Measurements from ENCODE around the gene CACNA1E.

CACNA1E gene

GRCh38 chr1:181506563-181507353 is 23.4 kb downstream of the CACNA1E start:
- H4K5ac ChIP-seq (ENCODE audit: low read length): no peak overlapping the region
- H3K18ac ChIP-seq (ENCODE audit: low read length): no peak overlapping the region
- no peak overlapping the region for H2AK5ac ChIP-seq (ENCODE audit: low read length)
- no peak overlapping the region for H2BK120ac ChIP-seq (ENCODE audit: low read depth, low read length)
- no peak overlapping the region for H4K8ac ChIP-seq (ENCODE audit: low read depth, low read length)
- no peaks in the 10 kb centered on the region for H3K79me2 ChIP-seq (ENCODE audit: control insufficient read depth, insufficient read depth, low read length)
- H2BK5ac ChIP-seq (ENCODE audit: low read length): no peak overlapping the region
- WGBS (ENCODE audit: extremely low coverage, insufficient coverage, low lambda C conversion rate): no CpG with 5 or more reads among the region's 5 CpGs
- DNase-seq: no peak
- no peaks in the 10 kb centered on the region for H3K79me1 ChIP-seq (ENCODE audit: low read length)
- H3K36me3 ChIP-seq (ENCODE audit: control insufficient read depth, insufficient read depth, low read length): no peaks in the 10 kb centered on the region
- no peak overlapping the region for H2BK15ac ChIP-seq (replicated peaks; ENCODE audit: low read depth)
- H3K4me1 ChIP-seq (ENCODE audit: control insufficient read depth, low read depth, low read length): no peaks in the 10 kb centered on the region
- no peak overlapping the region for H3K9ac ChIP-seq (ENCODE audit: low read length)
- H3K56ac ChIP-seq (ENCODE audit: low read length): no peak overlapping the region
- H3K4me3 ChIP-seq (ENCODE audit: low read length): no peak overlapping the region
- no peak overlapping the region for H3K4ac ChIP-seq (ENCODE audit: low read depth, low read length)
- no peaks in the 10 kb centered on the region for H3K27me3 ChIP-seq (ENCODE audit: insufficient read depth, low read length, poor library complexity)
- no peak overlapping the region for H3K23ac ChIP-seq (ENCODE audit: low read length)
- no peak overlapping the region for H3K27ac ChIP-seq (ENCODE audit: low read depth, low read length)
- no peak overlapping the region for H3K4me2 ChIP-seq (ENCODE audit: low read length)

- no peak overlapping the region for H2BK15ac ChIP-seq (replicated peaks; ENCODE audit: low read depth)
- no peak overlapping the region for H3K4me3 ChIP-seq (ENCODE audit: low read length)
- H2BK120ac ChIP-seq (ENCODE audit: low read depth, low read length): no peak overlapping the region
- H3K36me3 ChIP-seq (ENCODE audit: control insufficient read depth, insufficient read depth, low read length): no peaks in the 10 kb centered on the region
- no peak overlapping the region for H3K27ac ChIP-seq (ENCODE audit: low read depth, low read length)
- no peak overlapping the region for H3K4ac ChIP-seq (ENCODE audit: low read depth, low read length)
- H3K56ac ChIP-seq (ENCODE audit: low read length): no peak overlapping the region
- no peak overlapping the region for H3K18ac ChIP-seq (ENCODE audit: low read length)
- no peaks in the 10 kb centered on the region for H3K79me2 ChIP-seq (ENCODE audit: control insufficient read depth, insufficient read depth, low read length)
- no peak for DNase-seq
- no peak overlapping the region for H3K23ac ChIP-seq (ENCODE audit: low read length)
- H4K5ac ChIP-seq (ENCODE audit: low read length): no peak overlapping the region
- H2BK5ac ChIP-seq (ENCODE audit: low read length): no peak overlapping the region
- no CpG with 5 or more reads among the region's 9 CpGs for WGBS (ENCODE audit: extremely low coverage, insufficient coverage, low lambda C conversion rate)
- H2AK5ac ChIP-seq (ENCODE audit: low read length): no peak overlapping the region
- H3K9ac ChIP-seq (ENCODE audit: low read length): no peak overlapping the region
- no peak overlapping the region for H3K4me2 ChIP-seq (ENCODE audit: low read length)
- H3K4me1 ChIP-seq (ENCODE audit: control insufficient read depth, low read depth, low read length): no peaks in the 10 kb centered on the region
- H4K8ac ChIP-seq (ENCODE audit: low read depth, low read length): no peak overlapping the region
- no peaks in the 10 kb centered on the region for H3K27me3 ChIP-seq (ENCODE audit: insufficient read depth, low read length, poor library complexity)
- H3K79me1 ChIP-seq (ENCODE audit: low read length): no peaks in the 10 kb centered on the region
These were observed 25.3 kb downstream of the CACNA1E start for GRCh38 chr1:181508486-181509165.

DNA sequence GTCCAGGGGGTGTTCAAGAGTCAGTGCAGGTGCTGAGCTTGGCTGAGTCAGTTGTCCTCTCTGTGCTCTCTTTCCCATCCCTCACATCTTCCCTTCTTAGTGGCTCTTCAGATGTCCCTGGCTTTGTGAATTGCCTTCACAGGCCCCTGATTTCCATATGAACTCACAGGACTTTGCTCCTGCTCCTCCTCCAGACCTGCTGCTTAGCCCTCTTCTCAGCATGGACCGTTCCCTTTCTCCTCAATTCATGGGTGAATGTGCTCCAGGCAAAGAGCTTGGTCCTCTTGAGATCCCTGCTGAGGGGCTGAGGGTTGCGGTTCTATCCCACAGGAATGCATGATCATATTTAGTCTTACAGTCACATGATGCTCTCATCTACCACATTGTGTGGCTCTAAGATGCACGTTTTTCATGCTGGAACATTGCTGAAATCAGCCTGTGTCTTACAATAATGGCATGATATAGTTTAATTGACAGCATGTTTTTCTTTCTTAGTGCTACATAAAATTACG is 30.5 kb downstream of the CACNA1E start:
- H3K4ac ChIP-seq (ENCODE audit: low read depth, low read length): no peak overlapping the region
- no peaks in the 10 kb centered on the region for H3K27me3 ChIP-seq (ENCODE audit: insufficient read depth, low read length, poor library complexity)
- no peaks in the 10 kb centered on the region for H3K79me1 ChIP-seq (ENCODE audit: low read length)
- H3K23ac ChIP-seq (ENCODE audit: low read length): no peak overlapping the region
- no peak overlapping the region for H2AK5ac ChIP-seq (ENCODE audit: low read length)
- no peak overlapping the region for H3K9ac ChIP-seq (ENCODE audit: low read length)
- H3K36me3 ChIP-seq (ENCODE audit: control insufficient read depth, insufficient read depth, low read length): no peaks in the 10 kb centered on the region
- no CpG with 5 or more reads among the region's 4 CpGs for WGBS (ENCODE audit: extremely low coverage, insufficient coverage, low lambda C conversion rate)
- H3K4me1 ChIP-seq (ENCODE audit: control insufficient read depth, low read depth, low read length): no peaks in the 10 kb centered on the region
- no peak overlapping the region for H4K8ac ChIP-seq (ENCODE audit: low read depth, low read length)
- no peak for DNase-seq
- no peak overlapping the region for H3K18ac ChIP-seq (ENCODE audit: low read length)
- no peak overlapping the region for H2BK120ac ChIP-seq (ENCODE audit: low read depth, low read length)
- H3K4me3 ChIP-seq (ENCODE audit: low read length): no peak overlapping the region
- no peak overlapping the region for H3K4me2 ChIP-seq (ENCODE audit: low read length)
- no peaks in the 10 kb centered on the region for H3K79me2 ChIP-seq (ENCODE audit: control insufficient read depth, insufficient read depth, low read length)
- no peak overlapping the region for H2BK5ac ChIP-seq (ENCODE audit: low read length)
- H3K56ac ChIP-seq (ENCODE audit: low read length): no peak overlapping the region
- H2BK15ac ChIP-seq (replicated peaks; ENCODE audit: low read depth): no peak overlapping the region
- H3K27ac ChIP-seq (ENCODE audit: low read depth, low read length): no peak overlapping the region
- no peak overlapping the region for H4K5ac ChIP-seq (ENCODE audit: low read length)

DNA sequence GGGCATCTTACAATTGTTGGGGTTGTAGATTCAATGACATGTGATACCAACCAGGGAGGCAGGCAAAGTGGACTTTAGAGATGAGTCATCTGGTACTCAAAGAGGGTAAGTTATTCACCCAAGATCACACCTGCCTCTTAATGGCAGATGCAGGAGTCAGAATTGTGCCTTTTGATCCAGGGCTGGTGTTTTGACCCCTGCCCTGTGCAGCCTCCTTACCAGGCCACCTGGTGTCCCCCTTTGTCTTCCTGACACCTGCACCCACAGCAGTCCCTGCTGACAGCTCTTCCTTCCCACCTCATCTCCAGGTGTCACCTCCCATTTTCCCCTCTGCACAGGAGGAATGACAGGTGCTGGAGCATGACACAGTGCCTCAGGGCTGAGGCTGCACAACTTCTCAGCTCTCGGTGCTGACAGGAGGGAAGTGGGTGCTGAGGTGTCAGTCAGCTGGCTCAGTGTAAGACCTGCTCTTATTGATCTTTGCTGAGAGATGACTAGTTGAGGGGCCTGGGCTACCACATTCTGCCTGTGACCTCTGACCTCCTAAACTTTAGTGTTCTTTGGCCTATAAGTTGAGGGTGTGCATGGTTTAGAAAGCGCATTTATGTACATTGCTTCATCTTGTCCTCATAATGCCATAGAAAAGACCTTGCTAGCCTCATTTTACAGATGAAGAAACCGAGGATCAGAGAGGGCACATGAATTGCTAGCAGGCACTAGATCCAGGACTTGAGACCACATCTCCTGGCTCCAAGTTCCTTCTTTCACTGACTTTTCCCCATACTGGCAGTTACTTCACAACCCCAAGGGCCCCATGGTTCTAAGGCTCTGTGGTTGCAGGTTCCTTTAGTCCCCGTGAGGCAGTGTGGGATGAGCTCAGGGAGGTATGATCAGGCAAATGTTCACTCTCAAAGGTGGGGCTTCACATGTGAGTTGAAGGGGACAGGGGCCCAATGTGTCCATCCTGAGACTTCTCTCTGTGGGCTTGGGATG is 31.3 kb downstream of the CACNA1E start:
- no peak overlapping the region for H4K8ac ChIP-seq (ENCODE audit: low read depth, low read length)
- no peaks in the 10 kb centered on the region for H3K79me2 ChIP-seq (ENCODE audit: control insufficient read depth, insufficient read depth, low read length)
- no peak overlapping the region for H3K56ac ChIP-seq (ENCODE audit: low read length)
- H3K9ac ChIP-seq (ENCODE audit: low read length): no peak overlapping the region
- H2BK15ac ChIP-seq (replicated peaks; ENCODE audit: low read depth): no peak overlapping the region
- no CpG with 5 or more reads among the region's 4 CpGs for WGBS (ENCODE audit: extremely low coverage, insufficient coverage, low lambda C conversion rate)
- no peak overlapping the region for H3K18ac ChIP-seq (ENCODE audit: low read length)
- no peak overlapping the region for H3K4me2 ChIP-seq (ENCODE audit: low read length)
- no peak overlapping the region for H3K4me3 ChIP-seq (ENCODE audit: low read length)
- H3K23ac ChIP-seq (ENCODE audit: low read length): no peak overlapping the region
- no peak for DNase-seq
- no peak overlapping the region for H2BK120ac ChIP-seq (ENCODE audit: low read depth, low read length)
- no peak overlapping the region for H2AK5ac ChIP-seq (ENCODE audit: low read length)
- H4K5ac ChIP-seq (ENCODE audit: low read length): no peak overlapping the region
- H3K79me1 ChIP-seq (ENCODE audit: low read length): no peaks in the 10 kb centered on the region
- H3K27me3 ChIP-seq (ENCODE audit: insufficient read depth, low read length, poor library complexity): no peaks in the 10 kb centered on the region
- H3K27ac ChIP-seq (ENCODE audit: low read depth, low read length): no peak overlapping the region
- H3K4ac ChIP-seq (ENCODE audit: low read depth, low read length): no peak overlapping the region
- no peak overlapping the region for H2BK5ac ChIP-seq (ENCODE audit: low read length)
- H3K36me3 ChIP-seq (ENCODE audit: control insufficient read depth, insufficient read depth, low read length): no peaks in the 10 kb centered on the region
- no peaks in the 10 kb centered on the region for H3K4me1 ChIP-seq (ENCODE audit: control insufficient read depth, low read depth, low read length)

- H3K9ac ChIP-seq (ENCODE audit: low read length): no peak overlapping the region
- DNase-seq: no peak
- no peaks in the 10 kb centered on the region for H3K27me3 ChIP-seq (ENCODE audit: insufficient read depth, low read length, poor library complexity)
- H3K4me3 ChIP-seq (ENCODE audit: low read length): no peak overlapping the region
- no peak overlapping the region for H3K4me2 ChIP-seq (ENCODE audit: low read length)
- H2BK120ac ChIP-seq (ENCODE audit: low read depth, low read length): no peak overlapping the region
- no peak overlapping the region for H4K5ac ChIP-seq (ENCODE audit: low read length)
- H2BK15ac ChIP-seq (replicated peaks; ENCODE audit: low read depth): no peak overlapping the region
- no peaks in the 10 kb centered on the region for H3K4me1 ChIP-seq (ENCODE audit: control insufficient read depth, low read depth, low read length)
- H3K79me2 ChIP-seq (ENCODE audit: control insufficient read depth, insufficient read depth, low read length): no peaks in the 10 kb centered on the region
- no peak overlapping the region for H3K23ac ChIP-seq (ENCODE audit: low read length)
- H4K8ac ChIP-seq (ENCODE audit: low read depth, low read length): no peak overlapping the region
- no peak overlapping the region for H3K56ac ChIP-seq (ENCODE audit: low read length)
- H2BK5ac ChIP-seq (ENCODE audit: low read length): no peak overlapping the region
- no peak overlapping the region for H3K27ac ChIP-seq (ENCODE audit: low read depth, low read length)
- H3K4ac ChIP-seq (ENCODE audit: low read depth, low read length): no peak overlapping the region
- H2AK5ac ChIP-seq (ENCODE audit: low read length): no peak overlapping the region
- no CpG with 5 or more reads among the region's 4 CpGs for WGBS (ENCODE audit: extremely low coverage, insufficient coverage, low lambda C conversion rate)
- no peak overlapping the region for H3K18ac ChIP-seq (ENCODE audit: low read length)
- H3K36me3 ChIP-seq (ENCODE audit: control insufficient read depth, insufficient read depth, low read length): no peaks in the 10 kb centered on the region
- no peaks in the 10 kb centered on the region for H3K79me1 ChIP-seq (ENCODE audit: low read length)
These were observed 33.4 kb downstream of the CACNA1E start for GRCh38 chr1:181516706-181517105.
